Activated naive CD4-positive, alpha-beta T cell (primary cell): ENCODE measurements around the gene GP5.

ENCODE experiments used
- DNase-seq, 4 experiments: peaks; one replicate each; lab custom pipeline; 2025; lab: John Stamatoyannopoulos, UW

GP5 gene, protein sequence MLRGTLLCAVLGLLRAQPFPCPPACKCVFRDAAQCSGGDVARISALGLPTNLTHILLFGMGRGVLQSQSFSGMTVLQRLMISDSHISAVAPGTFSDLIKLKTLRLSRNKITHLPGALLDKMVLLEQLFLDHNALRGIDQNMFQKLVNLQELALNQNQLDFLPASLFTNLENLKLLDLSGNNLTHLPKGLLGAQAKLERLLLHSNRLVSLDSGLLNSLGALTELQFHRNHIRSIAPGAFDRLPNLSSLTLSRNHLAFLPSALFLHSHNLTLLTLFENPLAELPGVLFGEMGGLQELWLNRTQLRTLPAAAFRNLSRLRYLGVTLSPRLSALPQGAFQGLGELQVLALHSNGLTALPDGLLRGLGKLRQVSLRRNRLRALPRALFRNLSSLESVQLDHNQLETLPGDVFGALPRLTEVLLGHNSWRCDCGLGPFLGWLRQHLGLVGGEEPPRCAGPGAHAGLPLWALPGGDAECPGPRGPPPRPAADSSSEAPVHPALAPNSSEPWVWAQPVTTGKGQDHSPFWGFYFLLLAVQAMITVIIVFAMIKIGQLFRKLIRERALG

DNA sequence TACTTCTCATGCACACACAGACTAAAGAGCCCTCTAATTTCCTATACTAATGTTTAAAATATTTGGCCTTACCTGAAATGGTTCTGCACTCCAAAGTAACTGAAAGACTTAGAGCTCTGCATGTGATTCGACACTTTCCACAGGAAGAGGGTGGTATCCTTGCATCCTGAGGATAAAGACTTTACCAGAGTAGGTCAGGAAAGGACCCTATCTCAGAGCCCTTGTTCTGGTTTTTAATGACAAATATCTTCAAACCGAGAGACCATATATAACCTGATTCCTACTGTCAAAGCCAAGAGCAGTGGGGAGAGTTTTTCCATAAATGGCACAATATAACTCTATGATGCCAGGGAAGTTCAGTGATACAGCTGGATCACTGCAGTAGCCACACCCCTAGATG lies at the start of gene GP5:
TSS of gene GP5 (minus strand) at position 101 of the 400 bp plus-strand sequence. CDS start 984 bp downstream, outside the sequence.
- no peak for DNase-seq

DNA sequence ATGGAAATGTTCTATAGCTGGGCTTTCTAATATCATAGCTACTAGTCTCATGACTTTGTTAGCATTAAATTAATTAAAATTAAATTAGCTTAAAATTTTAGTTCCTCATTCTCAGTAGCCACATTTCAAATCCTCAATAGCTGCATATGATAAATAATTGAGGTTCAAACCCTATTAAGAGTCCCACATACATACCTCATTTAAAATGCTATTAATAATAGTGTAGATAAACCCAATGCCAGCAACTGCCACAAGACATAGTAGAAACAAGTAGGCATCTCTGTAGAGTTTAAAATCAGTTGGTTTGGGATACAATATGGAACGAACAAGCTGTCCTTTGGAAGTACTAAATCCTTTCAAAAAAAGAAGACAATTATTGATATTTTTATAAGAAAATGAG lies 48.6 kb upstream of the GP5 start:
- no peak for DNase-seq

GRCh38 chr3:194447161-194447560 lies 48.1 kb upstream of the GP5 start:
- DNase-seq = no peak

GRCh38 chr3:194446754-194447153 lies 47.7 kb upstream of the GP5 start:
- DNase-seq = no peak

DNA sequence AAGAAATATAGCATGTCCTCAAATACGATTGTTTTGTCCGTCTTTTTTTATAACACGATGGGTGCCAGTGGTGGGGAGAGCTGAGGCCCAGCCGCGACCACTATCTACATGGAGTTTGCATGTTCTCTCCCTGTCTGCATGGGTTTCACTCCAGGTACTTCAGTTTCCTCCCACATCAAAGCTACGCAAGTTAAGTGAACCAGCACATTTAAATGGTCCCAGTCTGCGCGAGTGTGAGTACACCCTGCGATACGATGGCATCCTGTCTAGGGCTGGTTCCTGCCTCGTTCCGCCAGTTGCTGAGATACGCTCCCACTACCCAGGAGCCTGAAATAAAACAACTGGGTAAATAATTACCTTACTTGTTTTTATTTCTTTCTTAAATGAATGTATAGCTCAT lies 47.1 kb upstream of the GP5 start:
- no peak for DNase-seq

- no peak for DNase-seq
Measured at GRCh38 chr3:194443901-194444300, 44.8 kb upstream of the GP5 start.

- no peak for DNase-seq
Measured at GRCh38 chr3:194440756-194441155, 41.7 kb upstream of the GP5 start.

- no peak for DNase-seq
Measured at GRCh38 chr3:194439881-194440550, 41.0 kb upstream of the GP5 start.

GRCh38 chr3:194434503-194434902 lies 35.4 kb upstream of the GP5 start:
- DNase-seq = no peak

DNA sequence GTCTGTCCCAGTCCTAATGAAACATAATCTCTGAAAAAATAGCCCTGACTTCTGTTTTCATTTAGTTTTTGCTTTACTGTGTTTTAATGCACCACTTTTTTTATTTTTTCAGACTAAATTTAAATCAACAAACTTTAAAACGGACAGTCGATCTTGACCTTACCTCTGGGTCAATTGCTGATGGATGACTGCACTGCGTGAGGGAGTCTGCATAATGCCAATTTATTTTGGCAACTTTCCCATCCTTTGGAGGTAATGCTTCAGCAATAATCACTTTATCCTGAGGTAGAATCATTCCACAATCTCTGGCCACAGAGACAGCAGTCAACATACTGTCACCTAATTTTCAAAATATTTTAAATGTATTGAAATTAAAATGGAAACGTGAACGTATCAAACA lies 32.5 kb upstream of the GP5 start:
- no peak for DNase-seq

DNA sequence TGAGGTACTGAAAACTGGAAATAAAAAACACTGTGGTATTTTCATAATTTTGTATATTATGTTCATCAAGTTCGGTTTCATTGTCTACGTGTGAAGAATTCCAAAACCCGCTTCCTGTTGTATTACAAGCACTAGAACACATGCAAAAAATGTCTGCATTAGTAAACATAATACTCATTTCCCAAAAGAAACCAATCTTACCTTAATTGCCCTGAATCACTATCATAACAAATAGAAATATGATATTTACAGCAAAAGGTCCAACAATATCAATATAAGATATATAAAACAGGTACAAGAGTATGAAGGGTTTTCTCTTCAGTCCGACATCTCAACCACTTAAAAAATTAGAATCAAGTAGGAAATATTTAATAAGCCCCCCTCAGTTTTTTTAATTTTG lies 26.3 kb upstream of the GP5 start:
- no peak for DNase-seq

- no peak for DNase-seq
Measured at GRCh38 chr3:194424953-194425352, 25.9 kb upstream of the GP5 start.

- no peak for DNase-seq
Measured at GRCh38 chr3:194424373-194424772, 25.3 kb upstream of the GP5 start.

GRCh38 chr3:194423317-194423716 lies 24.3 kb upstream of the GP5 start:
- DNase-seq = no peak

DNA sequence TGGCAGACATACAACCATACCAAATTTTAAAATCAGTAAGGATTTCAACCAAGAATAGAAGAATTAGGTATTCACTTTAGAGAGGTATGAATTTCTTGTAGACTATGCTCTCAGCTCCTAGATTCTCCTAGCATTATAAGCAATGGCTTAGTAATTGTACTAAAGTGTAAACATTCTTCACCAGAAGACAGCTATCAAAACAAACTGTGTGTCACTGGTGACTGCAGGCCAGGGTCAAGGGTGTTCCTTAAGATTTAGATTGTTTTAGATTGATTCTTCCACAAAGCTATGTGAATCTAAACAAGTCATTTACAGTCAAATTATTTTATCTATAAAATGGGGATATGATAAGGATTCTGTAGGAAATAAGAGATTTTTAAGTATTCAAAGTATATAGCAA lies 23.1 kb upstream of the GP5 start:
- DNase-seq = no peak

- DNase-seq = no peak
Measured at GRCh38 chr3:194418671-194419070, 19.6 kb upstream of the GP5 start.

DNA sequence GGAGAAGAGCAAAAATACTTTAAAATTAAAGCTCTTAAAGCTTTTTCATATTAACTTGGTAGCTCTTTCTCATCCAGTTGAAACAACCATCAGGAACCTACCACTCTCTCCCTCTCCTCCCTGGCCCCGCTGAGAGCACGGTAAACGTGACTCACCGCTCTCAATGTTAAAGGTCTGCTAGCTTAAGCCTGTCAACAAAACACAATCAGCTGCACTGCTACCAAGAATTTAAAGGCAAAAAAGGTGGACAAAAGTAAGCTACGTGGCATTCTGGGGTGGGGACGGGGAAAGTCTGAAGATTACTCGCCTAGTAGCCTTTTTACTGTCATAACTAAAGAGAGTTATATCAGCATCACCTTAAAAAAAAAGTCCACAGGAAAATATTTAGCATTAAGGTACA lies 8.4 kb upstream of the GP5 start:
- DNase-seq = no peak

- no peak for DNase-seq
Measured at GRCh38 chr3:194405766-194406165, 6.7 kb upstream of the GP5 start.

DNA sequence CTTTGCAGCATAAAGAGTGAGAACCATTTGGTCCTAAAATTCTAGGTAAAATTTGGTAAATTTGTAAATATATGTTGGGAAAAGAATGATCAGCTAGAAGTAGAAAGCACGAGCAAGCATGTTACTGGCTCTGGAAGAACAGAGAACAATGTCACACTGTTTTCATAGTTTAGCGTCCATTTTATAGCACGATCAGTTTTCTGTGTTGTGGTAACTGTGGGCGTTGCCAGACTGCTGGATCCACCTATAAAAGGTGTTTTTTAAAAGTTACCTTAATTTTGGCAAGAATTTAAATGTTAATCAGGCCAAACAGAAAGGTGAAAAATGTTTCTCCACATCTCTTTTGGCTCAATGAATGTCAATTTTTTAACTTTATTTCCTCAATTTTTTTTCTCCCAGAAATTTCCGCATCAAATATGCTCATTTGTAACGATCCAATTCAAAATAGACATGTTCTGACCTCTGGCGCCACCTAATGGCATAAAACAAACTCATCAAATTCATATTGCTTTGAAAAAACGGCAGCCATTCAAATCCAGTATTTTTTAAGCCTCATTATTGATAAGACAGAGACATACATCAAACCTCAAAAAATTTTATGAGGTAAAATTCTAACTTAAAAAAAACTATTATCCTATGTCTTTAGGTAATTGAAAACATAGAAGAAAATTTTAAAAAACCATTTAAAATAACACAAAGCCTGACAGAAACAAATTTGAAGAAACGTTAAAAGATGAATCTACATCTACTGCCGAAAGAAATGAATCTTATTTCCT lies 5.5 kb upstream of the GP5 start:
- no peak for DNase-seq

DNA sequence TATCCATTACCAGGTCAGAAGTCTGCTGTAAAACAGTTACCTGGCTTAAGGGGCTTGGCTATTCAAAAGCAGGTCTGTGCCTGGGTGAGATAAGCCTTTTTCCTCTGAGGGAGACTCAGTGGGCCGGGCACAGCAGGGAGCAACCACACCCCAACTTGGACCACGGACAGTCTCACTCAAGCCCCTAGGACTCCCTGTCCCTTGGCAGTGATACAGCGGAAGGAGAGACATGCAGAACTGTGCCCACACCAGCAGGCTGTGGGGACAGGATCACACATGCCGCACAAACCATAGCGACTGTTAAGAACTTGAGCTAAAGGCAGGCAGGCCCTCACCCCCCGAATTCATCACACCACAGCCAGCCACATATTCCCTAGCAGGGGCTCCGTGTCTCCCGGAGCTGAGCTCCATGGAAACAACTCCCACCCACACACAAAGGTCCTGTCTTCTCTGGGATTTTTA lies 2.8 kb upstream of the GP5 start:
- DNase-seq = no peak

- no peak for DNase-seq
Measured at GRCh38 chr3:194401346-194401745, 2.3 kb upstream of the GP5 start.

- DNase-seq = no peak
Measured at GRCh38 chr3:194399874-194400411, 877 bp upstream of the GP5 start.
